ENCODE data around the gene SMYD3. TPM values are rescaled to one million over a fixed set of nuclear protein-coding genes. Genes with fewer than 3 reads are reported as not detected.

Gene SMYD3
- total RNA-seq, 1 donor from 2014 or later, result 0.32 TPM

DNA sequence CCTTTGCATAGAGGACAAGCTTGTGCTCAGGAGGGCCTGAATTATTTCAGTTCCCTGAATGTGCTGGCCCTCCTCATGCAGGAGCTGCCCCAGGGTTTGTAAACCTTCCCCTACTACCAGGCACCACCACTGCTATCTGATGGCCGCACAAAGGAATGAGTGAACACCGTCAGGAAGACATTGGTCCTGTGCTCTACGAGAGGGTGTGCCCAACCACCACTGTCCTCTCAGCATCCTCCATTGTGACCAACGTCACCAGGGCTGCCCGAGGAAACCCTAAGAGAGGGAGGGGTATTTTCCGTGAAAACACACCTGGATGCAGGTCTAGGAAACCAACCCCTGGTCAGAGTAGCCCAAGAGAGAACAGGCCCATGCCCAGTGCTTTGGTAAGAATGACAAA lies 694.8 kb downstream of the SMYD3 start:
- intact Hi-C loops (cut with DNase I), result no loop called here
- H3K9me3 ChIP-seq, result no peaks in the 10 kb centered on the region

DNA sequence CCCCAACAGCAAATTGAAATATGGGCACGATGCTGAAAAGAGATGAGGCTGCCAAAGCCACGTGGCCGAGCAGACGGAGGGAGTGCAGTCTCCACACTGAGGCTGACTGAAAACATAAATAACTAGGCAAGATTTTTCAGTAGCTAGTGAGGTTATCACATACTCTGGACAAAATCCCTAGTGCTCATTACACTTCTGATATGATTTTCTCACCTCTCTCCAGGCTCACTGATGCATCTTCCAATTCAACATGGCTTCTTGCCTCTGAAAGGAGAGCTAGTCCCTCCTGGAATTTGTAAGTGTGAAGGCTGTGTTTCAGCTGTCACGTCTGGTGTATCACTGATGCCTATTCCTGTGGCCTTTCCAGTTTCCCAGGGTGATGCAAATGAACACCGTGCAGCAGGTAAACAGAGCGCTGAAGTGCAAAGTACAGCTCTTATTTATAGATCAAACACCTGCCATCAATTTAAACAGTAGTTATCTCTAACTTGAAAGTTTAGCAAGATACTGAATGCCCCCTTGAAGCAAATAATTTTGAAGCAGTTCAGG lies 696.2 kb downstream of the SMYD3 start:
- H3K36me3 ChIP-seq, result no peaks in the 10 kb centered on the region

More for the DNA sequence above, 694.8 kb downstream of the SMYD3 start:
- Histone ChIP-seq H3K4me3 (no peak overlapping the region), H3K4me1 (no peaks in the 10 kb centered on the region), H3K27ac (no peak overlapping the region), H3K36me3 (no peaks in the 10 kb centered on the region), H3K27me3 (no peaks in the 10 kb centered on the region)
- TF ChIP-seq, protein P1, sequence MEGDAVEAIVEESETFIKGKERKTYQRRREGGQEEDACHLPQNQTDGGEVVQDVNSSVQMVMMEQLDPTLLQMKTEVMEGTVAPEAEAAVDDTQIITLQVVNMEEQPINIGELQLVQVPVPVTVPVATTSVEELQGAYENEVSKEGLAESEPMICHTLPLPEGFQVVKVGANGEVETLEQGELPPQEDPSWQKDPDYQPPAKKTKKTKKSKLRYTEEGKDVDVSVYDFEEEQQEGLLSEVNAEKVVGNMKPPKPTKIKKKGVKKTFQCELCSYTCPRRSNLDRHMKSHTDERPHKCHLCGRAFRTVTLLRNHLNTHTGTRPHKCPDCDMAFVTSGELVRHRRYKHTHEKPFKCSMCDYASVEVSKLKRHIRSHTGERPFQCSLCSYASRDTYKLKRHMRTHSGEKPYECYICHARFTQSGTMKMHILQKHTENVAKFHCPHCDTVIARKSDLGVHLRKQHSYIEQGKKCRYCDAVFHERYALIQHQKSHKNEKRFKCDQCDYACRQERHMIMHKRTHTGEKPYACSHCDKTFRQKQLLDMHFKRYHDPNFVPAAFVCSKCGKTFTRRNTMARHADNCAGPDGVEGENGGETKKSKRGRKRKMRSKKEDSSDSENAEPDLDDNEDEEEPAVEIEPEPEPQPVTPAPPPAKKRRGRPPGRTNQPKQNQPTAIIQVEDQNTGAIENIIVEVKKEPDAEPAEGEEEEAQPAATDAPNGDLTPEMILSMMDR (IDR thresholded peaks at IDR 0.05), result no peak
- DNase-seq (ENCODE audit: low spot score in 2 of 2), result no peak

DNA sequence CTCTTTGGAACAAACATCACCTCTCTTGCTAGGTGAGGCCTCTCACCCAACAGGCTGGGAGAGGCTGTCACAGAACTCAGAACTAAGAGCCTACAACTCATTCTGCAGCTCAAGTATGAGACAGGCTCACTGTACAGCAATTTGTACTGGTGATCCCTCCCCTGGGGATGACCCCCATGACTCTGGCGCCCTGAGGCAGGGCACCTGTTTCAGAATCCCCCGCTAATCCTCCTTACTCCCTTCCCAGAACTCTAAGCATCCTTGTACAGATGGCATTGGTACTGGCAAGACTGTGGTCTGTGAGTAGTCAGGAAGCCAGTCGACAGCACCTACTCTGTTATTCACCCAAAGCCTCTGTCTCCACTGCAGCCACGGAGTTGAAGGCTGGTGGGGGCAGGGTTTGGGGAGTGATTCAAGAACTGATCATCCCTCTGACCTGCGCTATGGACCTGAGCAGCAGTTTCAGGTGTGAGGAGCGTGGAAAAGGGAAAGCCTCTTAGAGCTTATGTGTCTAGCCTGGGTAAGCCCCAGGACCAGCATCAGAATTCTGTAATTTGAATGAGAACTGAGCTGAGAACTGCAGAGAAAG lies 696.8 kb downstream of the SMYD3 start:
- no peaks in the 10 kb centered on the region for H3K36me3 ChIP-seq
- no peaks in the 10 kb centered on the region for H3K4me1 ChIP-seq
- DNase-seq (ENCODE audit: low spot score in 2 of 2), result no peak
- H3K27ac ChIP-seq, result no peak overlapping the region
- TF ChIP-seq, protein P1 (IDR thresholded peaks at IDR 0.05), result no peak
- intact Hi-C loops (cut with DNase I), result no loop called here
- H3K9me3 ChIP-seq, result no peaks in the 10 kb centered on the region
- H3K4me3 ChIP-seq, result no peak overlapping the region
- H3K27me3 ChIP-seq, result no peaks in the 10 kb centered on the region

More for the DNA sequence above, 696.2 kb downstream of the SMYD3 start:
- H3K27ac ChIP-seq, result no peak overlapping the region
- no peak for DNase-seq (ENCODE audit: low spot score in 2 of 2)
- H3K4me3 ChIP-seq, result no peak overlapping the region
- TF ChIP-seq, protein P1 (IDR thresholded peaks at IDR 0.05), result no peak
- intact Hi-C loops (cut with DNase I), result no loop called here
- H3K27me3 ChIP-seq, result no peaks in the 10 kb centered on the region
- no peaks in the 10 kb centered on the region for H3K9me3 ChIP-seq
- no peaks in the 10 kb centered on the region for H3K4me1 ChIP-seq

GRCh38 chr1:245809361-245809760 lies 697.7 kb downstream of the SMYD3 start:
- no peaks in the 10 kb centered on the region for H3K27me3 ChIP-seq
- TF ChIP-seq, protein P1 (IDR thresholded peaks at IDR 0.05), result no peak
- H3K9me3 ChIP-seq, result no peaks in the 10 kb centered on the region
- H3K27ac ChIP-seq, result no peak overlapping the region
- H3K36me3 ChIP-seq, result no peaks in the 10 kb centered on the region
- H3K4me1 ChIP-seq, result no peaks in the 10 kb centered on the region
- intact Hi-C loops (cut with DNase I), result no loop called here
- no peak overlapping the region for H3K4me3 ChIP-seq
- DNase-seq (ENCODE audit: low spot score in 2 of 2), result no peak

DNA sequence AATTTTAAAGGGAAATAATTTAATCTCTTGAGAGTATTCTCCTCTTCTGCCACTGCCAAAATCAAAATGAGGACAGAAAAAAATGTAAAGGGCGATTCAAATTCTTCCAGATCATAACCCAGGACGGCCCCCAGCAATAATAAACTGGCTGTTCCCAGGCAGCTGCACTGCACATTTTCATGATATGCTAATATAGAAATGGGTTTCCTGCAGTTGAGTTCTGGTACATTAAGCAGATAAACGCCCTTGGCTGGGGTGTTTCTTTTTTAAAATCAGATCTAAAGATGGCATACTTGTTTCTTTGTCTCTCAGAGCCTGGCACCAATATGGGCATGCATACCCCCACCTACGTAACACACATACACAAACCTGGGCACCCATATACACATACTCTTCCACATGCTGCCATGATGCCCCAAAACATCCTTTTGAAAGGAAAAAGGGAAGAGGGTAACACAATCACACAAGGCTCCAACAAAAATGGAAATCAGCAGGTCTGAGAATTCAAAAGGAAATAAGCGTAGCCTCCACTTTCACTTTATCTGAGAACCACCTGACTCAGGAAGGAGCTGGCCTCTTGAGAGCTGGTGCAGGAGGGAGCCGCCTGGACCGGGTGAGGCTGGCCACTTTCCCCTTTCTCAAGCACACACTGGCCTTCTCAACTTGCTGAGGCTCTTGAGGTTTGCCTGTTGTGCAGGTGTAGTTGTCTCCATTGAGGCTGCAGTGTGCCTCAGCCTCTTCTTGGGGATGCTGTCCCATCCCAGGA lies 698.9 kb downstream of the SMYD3 start:
- Histone ChIP-seq H3K4me3 (no peak overlapping the region), H3K27me3 (no peaks in the 10 kb centered on the region), H3K9me3 (no peaks in the 10 kb centered on the region), H3K36me3 (no peaks in the 10 kb centered on the region), H3K27ac (no peak overlapping the region), H3K4me1 (no peaks in the 10 kb centered on the region)
- intact Hi-C loops (cut with DNase I), result no loop called here
- no peak for DNase-seq (ENCODE audit: low spot score in 2 of 2)
- TF ChIP-seq, protein P1 (IDR thresholded peaks at IDR 0.05), result no peak
